GM21423 (cell line): Measurements from ENCODE around the gene PSG4.
"Not testable (repeated sequence)": the region's sequence is repeated elsewhere in the genome, so short reads cannot be mapped to it uniquely, and the experiment has no call there.

Source experiments
- ATAC-seq: cut with Tn5 transposase; IDR thresholded peaks from one replicate; pipeline ENCODE4 v1.9.1; 2021; ENCODE audit warnings: mild to moderate bottlenecking, moderate library complexity; ENCODE audit not compliant: unreplicated experiment

The PSG4 gene

DNA sequence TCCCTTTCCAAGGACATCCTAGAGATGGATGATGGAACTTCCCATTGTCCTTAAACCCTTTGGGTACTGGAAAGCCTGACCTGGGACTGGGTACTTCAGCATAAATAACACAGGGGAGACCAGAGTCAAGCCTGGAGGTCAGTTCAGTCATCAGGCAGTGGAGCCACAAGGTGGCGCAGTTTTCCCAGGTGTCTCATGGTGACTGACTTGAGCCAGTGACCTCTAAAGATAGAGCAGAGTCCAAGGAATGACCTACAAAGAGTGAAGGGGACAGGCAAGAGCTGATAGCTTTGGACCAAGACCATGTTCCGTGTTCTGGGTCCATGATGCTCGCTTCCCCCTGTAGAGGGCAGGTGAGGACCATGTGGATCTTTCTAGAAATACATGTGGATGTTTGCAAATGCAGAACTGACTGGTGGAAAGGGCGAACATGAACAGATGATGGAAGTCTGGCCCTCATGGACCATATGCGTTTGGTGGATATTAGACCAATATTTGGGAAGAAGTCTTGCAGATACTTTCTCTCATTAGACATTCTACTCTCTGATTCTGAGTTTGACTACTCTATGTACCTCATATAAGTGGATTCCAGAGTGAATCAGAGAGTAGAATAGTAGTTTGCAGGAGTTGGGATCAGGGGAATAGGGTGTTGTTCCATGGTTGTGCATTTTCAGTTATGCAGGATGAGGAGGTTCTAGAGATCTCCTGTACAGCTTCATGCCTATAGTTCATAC lies 6.6 kb downstream of the PSG4 start:
- not testable (repeated sequence) for ATAC-seq

DNA sequence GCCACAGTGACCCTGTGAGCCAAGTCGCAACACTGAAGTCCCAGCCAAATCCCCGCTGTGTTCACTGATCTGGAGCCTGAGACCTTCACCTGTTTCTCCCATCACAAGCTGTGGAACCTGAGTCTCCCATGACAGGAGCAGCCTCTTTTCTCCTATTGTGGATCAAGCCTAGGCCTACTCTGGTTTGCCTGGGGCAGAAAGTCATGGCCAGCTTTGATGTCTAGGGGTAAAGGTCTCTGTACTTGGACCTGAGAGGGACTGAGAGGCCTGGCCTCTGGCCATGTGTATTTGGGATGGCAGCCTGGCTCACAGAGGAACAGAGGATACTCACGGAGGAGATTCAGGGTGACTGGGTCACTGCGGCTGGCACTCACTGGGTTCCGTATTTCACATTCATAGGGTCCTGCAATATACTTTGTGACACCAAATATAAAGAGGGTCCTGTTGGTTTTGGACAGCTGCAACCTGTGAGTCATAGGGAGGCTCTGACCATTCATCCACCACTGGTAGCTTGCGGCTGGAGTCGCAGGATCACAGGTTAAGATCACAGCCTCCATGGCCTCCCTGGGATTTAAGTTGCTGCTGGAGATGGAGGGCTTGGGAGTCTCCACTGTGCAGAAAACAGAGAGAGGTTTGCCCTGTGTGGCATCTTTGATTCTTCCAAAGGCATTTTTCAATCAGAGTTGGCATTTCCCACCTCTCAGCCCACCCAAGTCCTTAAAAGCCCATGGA lies 7.6 kb downstream of the PSG4 start:
- ATAC-seq: not testable (repeated sequence)

DNA sequence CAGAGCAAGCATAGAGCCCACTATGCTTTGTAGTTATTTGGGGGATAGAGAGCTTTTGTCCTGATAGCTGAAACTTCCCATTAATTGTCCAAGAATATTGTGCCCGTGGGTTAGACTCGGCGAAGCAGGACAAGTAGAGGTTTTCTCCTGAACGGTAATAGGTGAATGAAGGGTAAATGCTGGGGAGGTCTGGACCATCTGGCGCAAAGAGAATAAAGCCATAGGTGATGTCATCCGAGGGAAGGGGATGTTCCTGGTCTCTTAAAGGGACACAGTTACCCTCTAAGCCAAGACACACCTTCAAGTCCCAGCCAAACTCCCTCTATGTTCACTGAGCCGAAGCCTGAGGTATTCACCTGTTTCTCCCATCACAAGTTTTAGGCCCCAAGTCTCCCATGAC lies 11.0 kb downstream of the PSG4 start:
- not testable (repeated sequence) for ATAC-seq

DNA sequence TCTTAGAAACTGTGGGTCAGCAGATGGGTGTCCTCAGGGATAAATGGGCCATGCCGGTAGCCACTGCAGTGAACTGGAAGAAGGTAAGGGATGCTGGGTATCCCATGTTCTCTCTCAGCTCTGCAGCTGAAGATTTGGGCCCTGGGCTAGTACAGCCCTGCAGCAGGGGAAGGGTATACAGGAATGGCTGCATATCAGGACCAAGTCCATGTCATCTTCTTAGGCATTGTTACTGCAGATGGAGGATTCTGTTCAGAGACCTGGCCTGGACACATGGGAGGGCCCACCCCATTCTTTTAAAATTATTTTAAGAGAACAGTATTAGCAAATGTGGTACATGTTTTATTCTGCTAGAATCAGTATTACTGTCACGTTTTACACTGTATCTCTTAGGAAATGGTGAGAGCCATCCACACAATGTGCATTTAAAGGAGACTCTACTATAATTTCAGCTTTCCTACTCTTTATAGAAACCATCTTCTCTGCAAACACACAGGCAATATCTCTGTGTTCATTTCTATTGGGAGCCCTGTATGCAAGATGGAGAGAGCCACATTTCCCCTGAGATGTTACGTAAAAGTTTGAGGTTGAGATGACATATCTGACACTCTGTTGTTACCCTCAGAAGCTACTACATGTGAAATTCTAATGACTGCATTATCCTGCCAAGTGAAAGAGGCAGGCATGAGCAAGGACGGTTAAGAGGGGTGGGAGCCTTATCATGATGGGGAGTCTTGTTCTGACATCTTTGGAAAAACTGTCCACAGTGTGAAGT lies 12.9 kb downstream of the PSG4 start:
- not testable (repeated sequence) for ATAC-seq

DNA sequence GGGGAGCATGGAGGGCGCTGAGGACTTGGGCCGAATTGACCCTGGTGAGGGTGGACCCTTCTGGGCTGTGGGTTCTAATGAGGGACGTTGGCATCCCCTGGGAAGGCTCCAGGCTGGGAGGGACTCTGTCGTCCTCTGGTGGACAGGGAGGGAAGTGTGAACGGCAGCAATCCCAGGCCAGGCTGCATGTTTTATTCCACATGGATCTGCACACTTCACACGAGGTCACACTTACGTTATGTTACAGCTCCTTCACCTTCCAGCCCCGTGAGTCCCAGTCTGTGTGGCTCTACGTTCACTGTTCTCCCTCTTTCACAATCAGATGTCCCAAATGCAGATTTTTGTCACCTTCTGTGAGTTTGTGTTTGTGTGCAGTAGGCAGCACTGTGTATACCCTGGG lies 17.3 kb downstream of the PSG4 start:
- not testable (repeated sequence) for ATAC-seq

DNA sequence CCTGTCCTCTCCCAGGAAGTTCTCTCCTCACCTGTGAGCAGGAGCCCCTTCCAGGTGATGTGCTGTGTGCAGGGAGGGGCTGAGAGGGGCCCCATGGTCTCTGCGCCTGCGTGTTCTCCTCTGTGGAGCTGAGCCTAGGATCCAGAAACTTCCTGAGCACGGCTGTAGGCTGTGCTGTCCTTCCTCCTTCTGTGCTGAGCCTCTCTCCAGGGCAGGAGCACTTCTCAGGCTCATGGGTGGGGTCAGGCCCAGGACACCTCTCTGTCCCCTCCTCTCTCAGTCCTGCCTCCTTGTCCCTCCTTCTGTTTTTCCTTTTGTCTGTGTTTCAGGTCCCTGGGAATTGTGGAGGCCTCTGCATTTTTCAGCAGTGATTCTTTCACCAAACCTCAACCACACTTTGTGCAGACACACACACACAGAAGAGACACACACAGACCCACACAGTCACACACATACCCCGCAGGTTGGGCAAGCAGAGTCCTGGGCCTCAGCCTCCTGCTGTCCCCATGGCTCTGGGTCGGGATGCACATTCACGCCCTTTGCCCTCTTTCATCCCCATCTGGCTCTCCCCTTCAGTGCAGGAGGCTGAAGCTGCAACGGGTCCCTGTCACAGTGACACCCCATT lies 19.0 kb downstream of the PSG4 start, which contains the start of gene PSG5:
PSG5 (minus strand) TSS at position 226 of the 625 bp plus-strand sequence; CDS start at position 95, 131 bp downstream.
- not testable (repeated sequence) for ATAC-seq

DNA sequence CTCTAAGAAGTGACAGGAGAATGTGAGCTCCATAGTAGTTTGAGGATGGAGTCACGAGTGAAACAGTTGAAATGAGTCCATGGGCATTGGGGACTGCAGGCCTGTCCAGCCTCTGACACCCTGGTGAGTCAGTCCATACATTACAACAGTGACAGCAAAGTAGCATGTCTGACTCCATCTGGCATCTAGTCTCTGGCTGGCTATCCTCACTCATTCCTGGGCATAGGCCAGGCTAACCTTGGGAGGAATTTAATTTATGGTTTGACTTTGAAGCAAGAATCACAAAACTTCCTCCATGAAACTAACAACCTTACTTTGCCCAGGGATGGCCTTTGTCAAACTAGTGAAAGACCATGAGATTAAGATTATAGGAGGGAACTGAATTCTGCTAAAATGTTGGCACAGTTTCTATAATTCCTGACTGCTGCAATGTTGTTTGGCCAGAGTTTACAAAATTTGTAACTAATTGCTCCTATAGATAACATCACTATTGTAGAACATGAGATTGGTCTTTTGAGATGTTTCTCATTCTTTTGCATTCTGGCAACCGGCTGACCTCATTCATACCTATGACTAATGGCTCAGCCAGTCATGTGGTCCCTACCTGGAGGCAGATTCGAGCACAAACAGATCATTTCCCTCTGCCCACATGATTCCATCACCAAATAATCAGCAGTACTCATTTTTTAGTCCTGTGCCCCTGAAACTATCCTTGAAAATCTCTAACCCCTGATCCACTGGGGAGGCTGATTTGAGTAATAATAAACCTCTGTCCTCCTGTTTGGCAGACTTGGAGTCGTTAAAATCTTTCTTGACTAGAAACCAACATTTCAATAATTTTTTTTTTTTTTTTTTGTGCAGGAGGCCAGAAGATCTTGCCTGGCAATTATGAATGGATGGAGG lies 23.3 kb downstream of the PSG4 start:
- not testable (repeated sequence) for ATAC-seq

DNA sequence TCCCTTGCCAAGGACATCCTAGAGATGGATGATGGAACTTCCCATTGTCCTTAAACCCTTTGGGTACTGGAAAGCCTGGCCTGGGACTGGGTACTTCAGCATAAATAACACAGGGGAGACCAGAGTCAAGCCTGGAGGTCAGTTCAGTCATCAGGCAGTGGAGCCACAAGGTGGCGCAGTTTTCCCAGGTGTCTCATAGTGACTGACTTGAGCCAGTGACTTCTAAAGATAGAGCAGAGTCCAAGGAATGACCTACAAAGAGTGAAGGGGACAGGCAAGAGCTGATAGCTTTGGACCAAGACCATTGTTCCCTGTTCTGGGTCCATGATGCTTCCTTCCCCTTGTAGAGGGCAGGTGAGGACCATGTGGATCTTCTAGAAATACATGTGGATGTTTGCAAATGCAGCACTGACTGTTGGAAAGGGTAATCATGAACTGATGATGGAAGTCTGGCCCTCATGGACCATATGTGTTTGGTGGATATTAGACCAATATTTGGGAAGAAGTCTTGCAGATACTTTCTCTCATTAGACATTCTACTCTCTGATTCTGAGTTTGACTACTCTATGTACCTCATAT lies 25.8 kb downstream of the PSG4 start:
- not testable (repeated sequence) for ATAC-seq

DNA sequence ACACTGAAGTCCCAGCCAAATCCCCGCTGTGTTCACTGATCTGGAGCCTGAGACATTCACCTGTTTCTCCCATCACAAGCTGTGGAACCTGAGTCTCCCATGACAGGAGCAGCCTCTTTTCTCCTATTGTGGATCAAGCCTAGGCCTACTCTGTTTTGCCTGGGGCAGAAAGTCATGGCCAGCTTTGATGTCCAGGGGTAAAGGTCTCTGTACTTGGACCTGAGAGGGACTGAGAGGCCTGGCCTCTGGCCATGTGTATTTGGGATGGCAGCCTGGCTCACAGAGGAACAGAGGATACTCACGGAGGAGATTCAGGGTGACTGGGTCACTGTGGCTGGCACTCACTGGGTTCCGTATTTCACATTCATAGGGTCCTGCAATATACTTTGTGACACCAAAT lies 26.9 kb downstream of the PSG4 start:
- not testable (repeated sequence) for ATAC-seq

DNA sequence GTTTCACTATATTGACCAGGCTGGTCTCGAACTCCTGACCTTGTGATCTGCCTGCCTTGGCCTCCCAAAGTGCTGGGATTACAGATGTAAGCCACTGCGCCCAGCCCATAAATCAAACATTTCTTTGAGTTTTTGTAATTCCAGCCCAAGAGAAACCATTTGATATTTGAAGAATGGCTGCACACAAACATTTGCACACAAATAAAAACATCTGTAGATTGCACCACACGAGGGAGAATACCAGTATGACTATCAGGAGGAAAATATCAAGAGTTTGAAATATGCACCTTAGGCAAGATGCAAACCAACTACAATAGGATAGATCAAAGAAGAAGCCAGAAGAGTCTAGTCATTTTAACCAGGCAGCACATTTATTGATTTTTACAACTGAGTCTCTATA lies 39.5 kb downstream of the PSG4 start:
- not testable (repeated sequence) for ATAC-seq

DNA sequence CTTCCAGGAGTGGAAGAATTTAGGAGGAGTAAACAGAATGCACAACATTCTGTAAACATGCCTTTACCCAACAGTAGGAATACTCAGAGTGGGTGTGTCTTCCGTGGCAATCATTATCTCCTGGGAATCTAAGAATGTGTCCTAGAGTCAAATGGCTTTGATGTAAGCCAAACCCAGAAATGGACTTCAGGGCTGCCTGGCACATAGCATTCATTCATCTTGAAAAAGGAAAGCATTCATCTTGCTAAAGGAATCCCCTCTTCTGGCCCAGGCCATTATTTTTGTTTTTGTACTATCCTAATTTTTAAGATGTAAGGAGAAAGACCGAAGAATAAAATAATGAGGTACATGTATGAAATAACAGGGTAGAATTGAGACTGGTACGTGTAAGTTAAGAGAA lies 42.3 kb downstream of the PSG4 start:
- not testable (repeated sequence) for ATAC-seq

DNA sequence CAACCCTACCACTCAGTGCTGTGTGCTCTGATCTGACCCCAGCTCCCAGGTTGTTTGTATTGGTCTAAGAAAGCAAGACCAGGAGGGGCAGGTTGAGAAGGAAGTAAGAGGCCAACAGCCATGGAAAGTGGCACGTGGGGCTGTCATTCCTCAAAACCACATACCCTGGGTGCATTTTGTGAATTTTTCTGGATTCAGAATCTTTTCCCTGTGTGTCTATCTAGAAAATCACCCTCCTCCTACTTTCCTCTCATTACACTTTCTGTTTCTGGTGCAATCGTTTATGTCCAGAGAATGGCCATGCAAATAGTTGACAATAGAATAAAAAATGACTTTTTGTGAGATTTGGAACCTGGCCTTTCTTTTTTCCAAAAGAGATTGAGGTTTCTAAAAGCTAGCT lies 43.2 kb downstream of the PSG4 start:
- ATAC-seq: not testable (repeated sequence)

DNA sequence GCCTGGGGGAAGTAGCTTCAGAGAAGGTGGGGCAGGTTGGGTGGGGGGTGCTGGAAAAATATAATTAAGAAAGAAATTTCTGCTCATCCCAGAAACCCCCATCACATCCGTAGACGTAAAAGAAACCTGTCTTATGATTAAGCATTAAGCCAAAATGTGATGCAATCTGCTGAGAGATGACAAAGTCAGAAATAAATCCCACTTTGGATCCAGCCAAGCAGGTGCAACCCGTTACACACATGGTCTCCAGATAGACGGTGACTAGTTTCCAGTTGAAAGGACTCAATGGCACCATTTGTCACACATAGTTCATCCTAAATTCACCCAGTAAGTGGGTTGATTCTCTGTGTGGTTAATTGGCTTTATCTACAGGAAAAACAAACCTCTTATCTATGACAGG lies 53.2 kb downstream of the PSG4 start:
- ATAC-seq: no peak

DNA sequence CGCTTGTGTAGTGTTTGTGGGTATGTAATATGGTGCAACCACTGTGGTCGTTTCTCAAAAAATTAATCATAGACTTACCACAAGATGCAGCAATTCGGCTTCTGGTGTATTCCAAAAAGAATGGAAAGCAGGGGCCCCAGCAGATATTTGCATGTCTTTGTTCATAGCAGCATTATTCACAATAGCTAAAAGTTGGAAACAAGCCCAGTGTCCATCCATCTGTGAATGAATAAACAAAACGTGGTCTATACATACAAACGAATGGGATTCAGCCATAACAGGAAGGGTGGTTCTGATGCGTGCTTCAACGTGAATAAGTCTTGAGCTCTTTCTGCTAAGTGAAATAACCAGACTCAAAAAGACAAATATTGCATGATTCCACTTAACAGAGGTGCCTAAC lies 55.6 kb downstream of the PSG4 start:
- not testable (repeated sequence) for ATAC-seq

DNA sequence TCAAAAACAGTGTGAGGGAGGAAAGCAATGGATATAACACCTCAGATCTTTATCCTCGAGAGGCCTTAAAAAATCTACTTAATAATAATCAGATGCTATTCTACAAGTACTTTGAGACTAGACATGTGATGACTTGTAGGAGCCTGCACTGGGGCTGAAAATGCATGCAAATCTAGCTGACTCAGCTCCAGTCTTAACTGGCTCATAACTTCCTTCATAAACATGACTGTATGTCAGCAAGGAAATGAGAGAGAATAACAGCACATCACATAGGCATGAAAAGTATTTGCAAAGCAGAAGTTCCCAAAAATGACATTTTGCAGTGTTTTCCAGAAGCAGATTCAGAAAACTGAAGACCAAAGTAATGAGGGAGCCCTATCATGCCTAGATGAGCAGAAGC lies 57.2 kb downstream of the PSG4 start:
- ATAC-seq: no peak
